Loucy (cell line): ENCODE measurements around the gene AGBL4.

Experiments used
- H2AFZ ChIP-seq: fragments of 200-600 bp; sonication (generic); 2 replicates; pipeline ENCODE4 v1.6.0; 2016; ENCODE audit warnings: antibody characterized with exemption, mild to moderate bottlenecking, low read length, moderate library complexity
- H3F3A ChIP-seq: fragments of 200-600 bp; 2 replicates; pipeline ENCODE4 v1.6.0; 2016; ENCODE audit warnings: antibody characterized with exemption, low read depth, mild to moderate bottlenecking
- H3K27me3 ChIP-seq: fragments of 200-600 bp; sonication (generic); 2 replicates; pipeline ENCODE4 v1.6.1; 2014; ENCODE audit warnings: low read length, mild to moderate bottlenecking; ENCODE audit not compliant: insufficient read depth, poor library complexity, severe bottlenecking
- H3K36me3 ChIP-seq: fragments of 200-600 bp; sonication (generic); 2 replicates; pipeline ENCODE4 v1.6.1; 2016; ENCODE audit warnings: low read length; ENCODE audit not compliant: insufficient read depth
- H3K4me1 ChIP-seq: fragments of 200-600 bp; sonication (generic); 2 replicates; pipeline ENCODE4 v1.5.1; 2014; ENCODE audit warnings: low read length, mild to moderate bottlenecking; ENCODE audit not compliant: insufficient read depth, poor library complexity, severe bottlenecking
- H3K4me2 ChIP-seq: fragments of 200-600 bp; sonication (generic); 2 replicates; pipeline ENCODE4 v1.6.0; 2014; ENCODE audit warnings: antibody characterized with exemption, low read length, low read depth, mild to moderate bottlenecking; ENCODE audit not compliant: poor library complexity, severe bottlenecking
- H3K4me3 ChIP-seq: fragments of 200-600 bp; sonication (generic); 2 replicates; pipeline ENCODE4 v1.5.1; 2014; ENCODE audit warnings: low read length, mild to moderate bottlenecking, mixed read lengths; ENCODE audit not compliant: poor library complexity, severe bottlenecking
- H3K79me2 ChIP-seq: fragments of 200-600 bp; sonication (generic); 2 replicates; pipeline ENCODE4 v1.6.1; 2014; ENCODE audit warnings: low read length; ENCODE audit not compliant: insufficient read depth
- H3K9ac ChIP-seq: fragments of 200-600 bp; sonication (generic); 2 replicates; pipeline ENCODE4 v1.6.0; 2014; ENCODE audit warnings: mild to moderate bottlenecking, low read depth, low read length, moderate library complexity; ENCODE audit not compliant: poor library complexity, severe bottlenecking
- H3K9me2 ChIP-seq: fragments of 200-600 bp; sonication (generic); replicated peaks from 2 replicates; pipeline ENCODE4 v1.6.1; 2016; ENCODE audit warnings: low read depth, low read length, mixed read lengths
- H3K9me3 ChIP-seq: fragments of 200-600 bp; sonication (generic); 2 replicates; pipeline ENCODE4 v1.6.1; 2014; ENCODE audit warnings: mild to moderate bottlenecking, antibody characterized with exemption, low read length, low read depth; ENCODE audit not compliant: insufficient read depth
- H4K20me1 ChIP-seq: fragments of 200-600 bp; sonication (generic); 2 replicates; pipeline ENCODE4 v1.6.0; 2014; ENCODE audit warnings: antibody characterized with exemption, low read length, mild to moderate bottlenecking; ENCODE audit not compliant: insufficient read depth, poor library complexity, severe bottlenecking
- CTCF ChIP-seq: fragments of 200-600 bp; sonication (generic); conservative IDR thresholded peaks from 2 replicates; pipeline ENCODE4 v1.5.1; 2014; ENCODE audit warnings: mild to moderate bottlenecking, antibody characterized with exemption, low read length
- EZH2phosphoT487 ChIP-seq: fragments of 200-600 bp; IDR thresholded peaks from 2 replicates; pipeline ENCODE4 v1.6.1; 2018; ENCODE audit warnings: antibody characterized with exemption, mild to moderate bottlenecking, moderate library complexity, borderline replicate concordance

Gene AGBL4

GRCh38 chr1:48548985-48549384 lies 1474.8 kb downstream of the AGBL4 start:
- no peak for TF ChIP-seq EZH2phosphoT487
- TF ChIP-seq CTCF: no peak
- Histone ChIP-seq H3K27me3 (no peaks in the 10 kb centered on the region), H3K4me2 (no peak overlapping the region), H3K9me2 (no peaks in the 10 kb centered on the region), H2AFZ (no peak overlapping the region), H3K79me2 (no peaks in the 10 kb centered on the region), H3K4me1 (no peaks in the 10 kb centered on the region), H3K9ac (no peak overlapping the region), H3K36me3 (no peaks in the 10 kb centered on the region), H3K9me3 (no peaks in the 10 kb centered on the region), H3K4me3 (no peak overlapping the region), H4K20me1 (no peaks in the 10 kb centered on the region), H3F3A (no peaks in the 10 kb centered on the region)

- Histone ChIP-seq H3K9me2 (no peaks in the 10 kb centered on the region), H3K9ac (no peak overlapping the region), H3K4me1 (no peaks in the 10 kb centered on the region), H3K9me3 (no peaks in the 10 kb centered on the region), H4K20me1 (no peaks in the 10 kb centered on the region), H3K4me2 (no peak overlapping the region), H3K79me2 (no peaks in the 10 kb centered on the region), H3F3A (no peaks in the 10 kb centered on the region), H2AFZ (no peak overlapping the region), H3K27me3 (no peaks in the 10 kb centered on the region), H3K4me3 (no peak overlapping the region), H3K36me3 (no peaks in the 10 kb centered on the region)
- TF ChIP-seq EZH2phosphoT487: no peak
Measured at GRCh38 chr1:48547561-48548220, 1476.1 kb downstream of the AGBL4 start.

GRCh38 chr1:48543854-48544253 lies 1479.9 kb downstream of the AGBL4 start:
- no peaks in the 10 kb centered on the region for H3F3A ChIP-seq
- H3K9me2 ChIP-seq: no peaks in the 10 kb centered on the region
- no peak overlapping the region for H3K9ac ChIP-seq
- no peaks in the 10 kb centered on the region for H3K4me1 ChIP-seq
- H3K27me3 ChIP-seq: no peaks in the 10 kb centered on the region
- no peaks in the 10 kb centered on the region for H3K36me3 ChIP-seq
- no peaks in the 10 kb centered on the region for H3K79me2 ChIP-seq
- no peak overlapping the region for H3K4me2 ChIP-seq
- no peak overlapping the region for H2AFZ ChIP-seq
- TF ChIP-seq CTCF (no peak), EZH2phosphoT487 (no peak)
- no peaks in the 10 kb centered on the region for H3K9me3 ChIP-seq
- no peaks in the 10 kb centered on the region for H4K20me1 ChIP-seq
- H3K4me3 ChIP-seq: no peak overlapping the region

- Histone ChIP-seq H3K4me1 (no peaks in the 10 kb centered on the region), H4K20me1 (no peaks in the 10 kb centered on the region), H3K36me3 (no peaks in the 10 kb centered on the region), H2AFZ (no peak overlapping the region), H3K4me3 (no peak overlapping the region), H3K79me2 (no peaks in the 10 kb centered on the region), H3K27me3 (no peaks in the 10 kb centered on the region), H3F3A (no peaks in the 10 kb centered on the region), H3K9me2 (no peaks in the 10 kb centered on the region), H3K4me2 (no peak overlapping the region), H3K9ac (no peak overlapping the region), H3K9me3 (no peaks in the 10 kb centered on the region)
- TF ChIP-seq CTCF: no peak
- TF ChIP-seq EZH2phosphoT487: no peak
Measured at GRCh38 chr1:48540587-48540986, 1483.2 kb downstream of the AGBL4 start.
